Measurements from ENCODE around the gene NRG2. TPM values are rescaled to one million over a fixed set of nuclear protein-coding genes. Genes with fewer than 3 reads are reported as not detected.

Gene NRG2
- total RNA-seq, 1 experiment from 2014 or later = not detected

DNA sequence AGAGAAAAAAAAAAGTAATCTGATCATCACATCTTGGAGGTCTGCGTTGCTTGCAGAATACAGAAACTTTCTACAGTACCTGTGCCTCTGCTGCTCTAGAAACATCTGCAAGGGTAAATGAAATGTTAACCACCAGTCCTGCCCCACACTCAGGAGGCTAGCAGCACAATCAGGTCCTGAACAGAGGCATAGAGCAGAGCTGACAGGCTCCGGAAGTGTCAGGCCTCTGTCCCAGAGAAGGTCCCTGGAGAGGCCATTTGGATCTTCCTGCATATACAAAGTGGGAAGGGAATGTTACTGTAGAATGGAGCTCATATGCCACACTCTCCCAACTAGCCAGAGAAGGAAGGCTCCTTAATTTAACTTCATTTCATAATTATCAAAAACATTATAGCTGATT, 7.2 kb downstream of the NRG2 start:
- no peak overlapping the region for H3K27ac ChIP-seq (ENCODE audit: low read depth, low read length, poor library complexity, severe bottlenecking)
- DNase-seq (ENCODE audit: low spot score) = no peak
- no peak overlapping the region for H3K4me3 ChIP-seq (ENCODE audit: low read depth, low read length, poor library complexity, severe bottlenecking)
- peaks cover 79% of the 10 kb centered on the region for H3K27me3 ChIP-seq (replicated peaks; ENCODE audit: insufficient read depth, low read depth, low read length, poor library complexity)
- ChIA-PET CTCF (no interaction called here), POLR2A (ENCODE audit: low non-redundant PET) (interaction anchor here (0.6 kb wide), 1 partner anchor 120 kb away, joined by 3 read pairs; no protein-coding TSS in a partner anchor)
- H3K4me1 ChIP-seq (ENCODE audit: insufficient read depth, low read length, poor library complexity, severe bottlenecking) = no peaks in the 10 kb centered on the region
- BruUV-seq (replicated peaks) = no TSS peak
- no peaks in the 10 kb centered on the region for H3K36me3 ChIP-seq (ENCODE audit: insufficient read depth, low read length, poor library complexity, severe bottlenecking)
- intact Hi-C loops (cut with micrococcal nuclease; ENCODE audit: unreplicated experiment) = no loop called here
- no peaks in the 10 kb centered on the region for H3K9me3 ChIP-seq (ENCODE audit: low read depth, low read length, poor library complexity, severe bottlenecking)
- no peak for TF ChIP-seq EZH2 (IDR thresholded peaks at IDR 0.05; ENCODE audit: borderline replicate concordance, low read depth, low read length, poor library complexity, severe bottlenecking)
- TF ChIP-seq, protein P1, sequence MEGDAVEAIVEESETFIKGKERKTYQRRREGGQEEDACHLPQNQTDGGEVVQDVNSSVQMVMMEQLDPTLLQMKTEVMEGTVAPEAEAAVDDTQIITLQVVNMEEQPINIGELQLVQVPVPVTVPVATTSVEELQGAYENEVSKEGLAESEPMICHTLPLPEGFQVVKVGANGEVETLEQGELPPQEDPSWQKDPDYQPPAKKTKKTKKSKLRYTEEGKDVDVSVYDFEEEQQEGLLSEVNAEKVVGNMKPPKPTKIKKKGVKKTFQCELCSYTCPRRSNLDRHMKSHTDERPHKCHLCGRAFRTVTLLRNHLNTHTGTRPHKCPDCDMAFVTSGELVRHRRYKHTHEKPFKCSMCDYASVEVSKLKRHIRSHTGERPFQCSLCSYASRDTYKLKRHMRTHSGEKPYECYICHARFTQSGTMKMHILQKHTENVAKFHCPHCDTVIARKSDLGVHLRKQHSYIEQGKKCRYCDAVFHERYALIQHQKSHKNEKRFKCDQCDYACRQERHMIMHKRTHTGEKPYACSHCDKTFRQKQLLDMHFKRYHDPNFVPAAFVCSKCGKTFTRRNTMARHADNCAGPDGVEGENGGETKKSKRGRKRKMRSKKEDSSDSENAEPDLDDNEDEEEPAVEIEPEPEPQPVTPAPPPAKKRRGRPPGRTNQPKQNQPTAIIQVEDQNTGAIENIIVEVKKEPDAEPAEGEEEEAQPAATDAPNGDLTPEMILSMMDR (conservative IDR thresholded peaks at IDR 0.05; ENCODE audit: low read depth, low read length) = no peak

- no peaks in the 10 kb centered on the region for H3K4me1 ChIP-seq (ENCODE audit: insufficient read depth, low read length, poor library complexity, severe bottlenecking)
- BruUV-seq (replicated peaks) = no TSS peak
- intact Hi-C loops (cut with micrococcal nuclease; ENCODE audit: unreplicated experiment) = no loop called here
- H3K36me3 ChIP-seq (ENCODE audit: insufficient read depth, low read length, poor library complexity, severe bottlenecking) = no peaks in the 10 kb centered on the region
- H3K27ac ChIP-seq (ENCODE audit: low read depth, low read length, poor library complexity, severe bottlenecking) = no peak overlapping the region
- TF ChIP-seq EZH2 (IDR thresholded peaks at IDR 0.05; ENCODE audit: borderline replicate concordance, low read depth, low read length, poor library complexity, severe bottlenecking) = no peak
- TF ChIP-seq, protein P1 (conservative IDR thresholded peaks at IDR 0.05; ENCODE audit: low read depth, low read length) = no peak
- no peak overlapping the region for H3K4me3 ChIP-seq (ENCODE audit: low read depth, low read length, poor library complexity, severe bottlenecking)
- POLR2A ChIA-PET (ENCODE audit: low non-redundant PET) = interaction anchor here (0.7 kb wide), 1 partner anchor 1179 kb away, joined by 3 read pairs; no protein-coding TSS in a partner anchor
- H3K9me3 ChIP-seq (ENCODE audit: low read depth, low read length, poor library complexity, severe bottlenecking) = no peaks in the 10 kb centered on the region
- peaks cover 64% of the 10 kb centered on the region for H3K27me3 ChIP-seq (replicated peaks; ENCODE audit: insufficient read depth, low read depth, low read length, poor library complexity)
- DNase-seq (ENCODE audit: low spot score) = no peak
- CTCF ChIA-PET = no interaction called here
Observed at GRCh38 chr5:140033037-140033760, 9.9 kb downstream of the NRG2 start.

- Histone ChIP-seq H3K9me3 (ENCODE audit: low read depth, low read length, poor library complexity, severe bottlenecking) (no peaks in the 10 kb centered on the region), H3K36me3 (ENCODE audit: insufficient read depth, low read length, poor library complexity, severe bottlenecking) (no peaks in the 10 kb centered on the region), H3K27me3 (replicated peaks; ENCODE audit: insufficient read depth, low read depth, low read length, poor library complexity) (peaks cover 61% of the 10 kb centered on the region), H3K4me1 (ENCODE audit: insufficient read depth, low read length, poor library complexity, severe bottlenecking) (no peaks in the 10 kb centered on the region), H3K27ac (ENCODE audit: low read depth, low read length, poor library complexity, severe bottlenecking) (no peak overlapping the region), H3K4me3 (ENCODE audit: low read depth, low read length, poor library complexity, severe bottlenecking) (no peak overlapping the region)
- ChIA-PET POLR2A (ENCODE audit: low non-redundant PET) (no interaction called here), CTCF (no interaction called here)
- TF ChIP-seq EZH2 (IDR thresholded peaks at IDR 0.05; ENCODE audit: borderline replicate concordance, low read depth, low read length, poor library complexity, severe bottlenecking) = no peak
- TF ChIP-seq, protein P1 (conservative IDR thresholded peaks at IDR 0.05; ENCODE audit: low read depth, low read length) = no peak
- no peak for DNase-seq (ENCODE audit: low spot score)
- no TSS peak for BruUV-seq (replicated peaks)
- intact Hi-C loops (cut with micrococcal nuclease; ENCODE audit: unreplicated experiment) = no loop called here
Observed at GRCh38 chr5:140032296-140032695, 10.8 kb downstream of the NRG2 start.
